Liver (tissue), 9 donors: ENCODE results near the gene TCF7L2. TPM values are rescaled to one million over a fixed set of nuclear protein-coding genes. Genes with fewer than 3 reads are reported as not detected.

Experiments used
- DNase-seq: peaks from one replicate; pipeline ENCODE4 v3.0.0-alpha.2; 2017; ENCODE audit warnings: low spot score
- H3K27ac ChIP-seq, 2 donors: one replicate each; pipeline ENCODE4 v1.7.0; 2013; ENCODE audit warnings: inconsistent platforms in 2 of 2, low read length in 2 of 2, control low read depth in 1 of 2, low read depth in 1 of 2, mild to moderate bottlenecking in 1 of 2
- H3K27me3 ChIP-seq, 4 donors: one replicate each; pipeline versions ENCODE4 v1.6.1 to v1.7.0; 2013; ENCODE audit warnings: low read length in 3 of 4, inconsistent platforms in 1 of 4, mild to moderate bottlenecking in 1 of 4, moderate library complexity in 1 of 4; ENCODE audit not compliant: control insufficient read depth in 4 of 4, insufficient read depth in 4 of 4
- H3K36me3 ChIP-seq, 4 donors: one replicate each; pipeline versions ENCODE4 v1.6.1 to v1.7.0; 2013; ENCODE audit warnings: low read length in 3 of 4, mild to moderate bottlenecking in 3 of 4, low read depth in 1 of 4, moderate library complexity in 1 of 4; ENCODE audit not compliant: control insufficient read depth in 4 of 4, insufficient read depth in 3 of 4
- H3K4me1 ChIP-seq, 4 donors: one replicate each; pipeline versions ENCODE4 v1.6.1 to v1.7.0; 2013; ENCODE audit warnings: low read length in 3 of 4, mild to moderate bottlenecking in 3 of 4, moderate library complexity in 1 of 4; ENCODE audit not compliant: control insufficient read depth in 4 of 4, insufficient read depth in 4 of 4
- H3K4me3 ChIP-seq, 3 donors: one replicate each; pipeline versions ENCODE4 v1.6.1 to v1.7.0; 2013; ENCODE audit warnings: low read length in 3 of 3, control low read depth in 1 of 3, low read depth in 1 of 3, mild to moderate bottlenecking in 1 of 3
- H3K9ac ChIP-seq, 2 donors: one replicate each; pipeline ENCODE4 v1.7.0; 2013; ENCODE audit warnings: low read length in 2 of 2, mild to moderate bottlenecking in 2 of 2, moderate library complexity in 2 of 2, control low read depth in 1 of 2, low read depth in 1 of 2
- H3K9me3 ChIP-seq, 4 donors: one replicate each; pipeline versions ENCODE4 v1.6.1 to v1.7.0; 2013; ENCODE audit warnings: low read length in 3 of 4; ENCODE audit not compliant: control insufficient read depth in 4 of 4
- EGR1 ChIP-seq, 2 donors: IDR thresholded peaks; 2 replicates each; pipeline ENCODE4 v1.6.1; 2016 to 2018; ENCODE audit warnings: antibody characterized with exemption in 2 of 2, low read depth in 2 of 2
- FOXA1 ChIP-seq: IDR thresholded peaks from 2 replicates; pipeline ENCODE4 v1.6.1; 2016; ENCODE audit warnings: antibody characterized with exemption
- GABPA ChIP-seq, 2 donors: IDR thresholded peaks in 1 of 2; conservative IDR thresholded peaks in 1 of 2; 2 replicates each; pipeline ENCODE4 v1.6.1; 2016; ENCODE audit warnings: antibody characterized with exemption in 2 of 2, mild to moderate bottlenecking in 1 of 2, moderate library complexity in 1 of 2
- HNF4A ChIP-seq, 2 donors: conservative IDR thresholded peaks; 2 replicates each; pipeline ENCODE4 v1.6.1; 2016; ENCODE audit warnings: antibody characterized with exemption in 2 of 2, mild to moderate bottlenecking in 2 of 2
- HNF4G ChIP-seq: IDR thresholded peaks from 2 replicates; pipeline ENCODE4 v1.6.1; 2016; ENCODE audit warnings: antibody characterized with exemption
- JUND ChIP-seq, 2 donors: IDR thresholded peaks; 2 replicates each; pipeline ENCODE4 v1.6.1; 2016; ENCODE audit warnings: antibody characterized with exemption in 2 of 2
- MAX ChIP-seq: IDR thresholded peaks from 2 replicates; pipeline ENCODE4 v1.6.1; 2016; ENCODE audit warnings: antibody characterized with exemption
- NR2F2 ChIP-seq: IDR thresholded peaks from 2 replicates; pipeline ENCODE4 v1.6.1; 2016; ENCODE audit warnings: antibody characterized with exemption
- RXRA ChIP-seq, 2 donors: IDR thresholded peaks; 2 replicates each; pipeline ENCODE4 v1.6.1; 2017 to 2018; ENCODE audit warnings: antibody characterized with exemption in 2 of 2, mild to moderate bottlenecking in 1 of 2
- SP1 ChIP-seq: IDR thresholded peaks from 2 replicates; pipeline ENCODE4 v1.6.1; 2018; ENCODE audit warnings: antibody characterized with exemption, mild to moderate bottlenecking
- TAF1 ChIP-seq: conservative IDR thresholded peaks from 2 replicates; pipeline ENCODE4 v1.6.1; 2016; ENCODE audit warnings: antibody characterized with exemption, mild to moderate bottlenecking
- YY1 ChIP-seq: IDR thresholded peaks from 2 replicates; pipeline ENCODE4 v1.6.1; 2016; ENCODE audit warnings: antibody characterized with exemption, mild to moderate bottlenecking
- ZBTB33 ChIP-seq: IDR thresholded peaks from 2 replicates; pipeline ENCODE4 v1.6.1; 2016; ENCODE audit warnings: antibody characterized with exemption
- WGBS: extraction: QIAGEN DNeasy Blood & Tissue Kit; methylation state at CpG from one replicate; pipeline ENCODE4 v1.1.7; 2013; 5-methylcytosine and 5-hydroxymethylcytosine counted together
- polyA plus RNA-seq, 2 donors: library from polyadenylated mRNA; stranded (reverse) in 1 of 2; unstranded in 1 of 2; fragments of 200-250 nt in 1 of 2; fragments of >200 nt in 1 of 2; fragmentation: Nextera tagmentation in 1 of 2; extraction: Ambion mirVana in 1 of 2; gene quantifications; one replicate each; pipeline versions ENCODE4 v1.2.1 to v1.2.3, GENCODE V29; 2013 to 2015
- total RNA-seq, 2 donors: library from RNA; depleted of rRNA; stranded (reverse); fragments of >200 nt; gene quantifications; one replicate each; pipeline ENCODE4 v1.2.3, GENCODE V29; 2014
- TF ChIP-seq, protein P1 (sequence below): IDR thresholded peaks from 2 replicates; pipeline ENCODE4 v1.6.1; 2016; ENCODE audit warnings: antibody characterized with exemption
- TF ChIP-seq, protein P2 (sequence below): IDR thresholded peaks from 2 replicates; pipeline ENCODE4 v1.6.1; 2016; ENCODE audit warnings: antibody characterized with exemption, mild to moderate bottlenecking
- TF ChIP-seq, protein P3 (sequence below): fragments of 150-350 bp; IDR thresholded peaks from 2 replicates; pipeline ENCODE4 v1.5.1; 2017; ENCODE audit warnings: improper control_type of control experiment, low read depth, low read length; ENCODE audit not compliant: missing input control
- donor health status: healthy.
- donor health status: healthy.
- donor health status: healthy.
- donor health status: healthy.
- donor health status: healthy.

TCF7L2 gene
- total and polyA plus RNA-seq, 4 donors, result 4.9 to 18.0 (median 8.3) TPM

GRCh38 chr10:113135025-113135424 is 185.0 kb downstream of the TCF7L2 start:
- peaks cover 5 to 25% (median 20%) of the 10 kb centered on the region in 4 donors for H3K4me1 ChIP-seq
- no peak overlapping the region for H3K4me3 ChIP-seq
- H3K36me3 ChIP-seq, result no peaks in the 10 kb centered on the region
- H3K9me3 ChIP-seq, result no peaks in the 10 kb centered on the region
- no peak overlapping the region for H3K27ac ChIP-seq
- no peak for DNase-seq
- no peaks in the 10 kb centered on the region for H3K27me3 ChIP-seq
- TF ChIP-seq YY1, result no peak
- TF ChIP-seq TAF1, result no peak
- no peak for TF ChIP-seq JUND (IDR thresholded peaks at IDR 0.05)
- WGBS, result 85% methylated on average over 9 of the region's 9 CpGs
- H3K9ac ChIP-seq, result no peak overlapping the region

GRCh38 chr10:113137941-113138685 is 188.1 kb downstream of the TCF7L2 start:
- no peaks in the 10 kb centered on the region for H3K27me3 ChIP-seq
- H3K27ac ChIP-seq, result no peak overlapping the region
- 95% methylated on average over 3 of the region's 3 CpGs for WGBS
- H3K4me3 ChIP-seq, result no peak overlapping the region
- DNase-seq, result no peak
- H3K9ac ChIP-seq, result no peak overlapping the region
- TF ChIP-seq YY1, result no peak
- no peak for TF ChIP-seq TAF1
- no peak for TF ChIP-seq SP1
- TF ChIP-seq, protein P1, sequence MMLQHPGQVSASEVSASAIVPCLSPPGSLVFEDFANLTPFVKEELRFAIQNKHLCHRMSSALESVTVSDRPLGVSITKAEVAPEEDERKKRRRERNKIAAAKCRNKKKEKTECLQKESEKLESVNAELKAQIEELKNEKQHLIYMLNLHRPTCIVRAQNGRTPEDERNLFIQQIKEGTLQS, result no peak
- no peak for TF ChIP-seq MAX
- TF ChIP-seq NR2F2, result no peak
- TF ChIP-seq, protein P2, sequence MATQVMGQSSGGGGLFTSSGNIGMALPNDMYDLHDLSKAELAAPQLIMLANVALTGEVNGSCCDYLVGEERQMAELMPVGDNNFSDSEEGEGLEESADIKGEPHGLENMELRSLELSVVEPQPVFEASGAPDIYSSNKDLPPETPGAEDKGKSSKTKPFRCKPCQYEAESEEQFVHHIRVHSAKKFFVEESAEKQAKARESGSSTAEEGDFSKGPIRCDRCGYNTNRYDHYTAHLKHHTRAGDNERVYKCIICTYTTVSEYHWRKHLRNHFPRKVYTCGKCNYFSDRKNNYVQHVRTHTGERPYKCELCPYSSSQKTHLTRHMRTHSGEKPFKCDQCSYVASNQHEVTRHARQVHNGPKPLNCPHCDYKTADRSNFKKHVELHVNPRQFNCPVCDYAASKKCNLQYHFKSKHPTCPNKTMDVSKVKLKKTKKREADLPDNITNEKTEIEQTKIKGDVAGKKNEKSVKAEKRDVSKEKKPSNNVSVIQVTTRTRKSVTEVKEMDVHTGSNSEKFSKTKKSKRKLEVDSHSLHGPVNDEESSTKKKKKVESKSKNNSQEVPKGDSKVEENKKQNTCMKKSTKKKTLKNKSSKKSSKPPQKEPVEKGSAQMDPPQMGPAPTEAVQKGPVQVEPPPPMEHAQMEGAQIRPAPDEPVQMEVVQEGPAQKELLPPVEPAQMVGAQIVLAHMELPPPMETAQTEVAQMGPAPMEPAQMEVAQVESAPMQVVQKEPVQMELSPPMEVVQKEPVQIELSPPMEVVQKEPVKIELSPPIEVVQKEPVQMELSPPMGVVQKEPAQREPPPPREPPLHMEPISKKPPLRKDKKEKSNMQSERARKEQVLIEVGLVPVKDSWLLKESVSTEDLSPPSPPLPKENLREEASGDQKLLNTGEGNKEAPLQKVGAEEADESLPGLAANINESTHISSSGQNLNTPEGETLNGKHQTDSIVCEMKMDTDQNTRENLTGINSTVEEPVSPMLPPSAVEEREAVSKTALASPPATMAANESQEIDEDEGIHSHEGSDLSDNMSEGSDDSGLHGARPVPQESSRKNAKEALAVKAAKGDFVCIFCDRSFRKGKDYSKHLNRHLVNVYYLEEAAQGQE, result no peak
- no peak for TF ChIP-seq HNF4A (conservative IDR thresholded peaks at IDR 0.05)
- TF ChIP-seq JUND (IDR thresholded peaks at IDR 0.05), result no peak
- no peak for TF ChIP-seq GABPA (IDR thresholded peaks at IDR 0.05 in 1 of 2, conservative IDR thresholded peaks at IDR 0.05 in 1 of 2)
- TF ChIP-seq EGR1 (IDR thresholded peaks at IDR 0.05; ENCODE audit: low read depth in 2 of 2), result no peak
- TF ChIP-seq ZBTB33, result no peak
- no peak for TF ChIP-seq FOXA1
- TF ChIP-seq HNF4G, result no peak
- TF ChIP-seq, protein P3, sequence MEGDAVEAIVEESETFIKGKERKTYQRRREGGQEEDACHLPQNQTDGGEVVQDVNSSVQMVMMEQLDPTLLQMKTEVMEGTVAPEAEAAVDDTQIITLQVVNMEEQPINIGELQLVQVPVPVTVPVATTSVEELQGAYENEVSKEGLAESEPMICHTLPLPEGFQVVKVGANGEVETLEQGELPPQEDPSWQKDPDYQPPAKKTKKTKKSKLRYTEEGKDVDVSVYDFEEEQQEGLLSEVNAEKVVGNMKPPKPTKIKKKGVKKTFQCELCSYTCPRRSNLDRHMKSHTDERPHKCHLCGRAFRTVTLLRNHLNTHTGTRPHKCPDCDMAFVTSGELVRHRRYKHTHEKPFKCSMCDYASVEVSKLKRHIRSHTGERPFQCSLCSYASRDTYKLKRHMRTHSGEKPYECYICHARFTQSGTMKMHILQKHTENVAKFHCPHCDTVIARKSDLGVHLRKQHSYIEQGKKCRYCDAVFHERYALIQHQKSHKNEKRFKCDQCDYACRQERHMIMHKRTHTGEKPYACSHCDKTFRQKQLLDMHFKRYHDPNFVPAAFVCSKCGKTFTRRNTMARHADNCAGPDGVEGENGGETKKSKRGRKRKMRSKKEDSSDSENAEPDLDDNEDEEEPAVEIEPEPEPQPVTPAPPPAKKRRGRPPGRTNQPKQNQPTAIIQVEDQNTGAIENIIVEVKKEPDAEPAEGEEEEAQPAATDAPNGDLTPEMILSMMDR, result no peak
- no peak for TF ChIP-seq RXRA (IDR thresholded peaks at IDR 0.05)
- H3K36me3 ChIP-seq, result peaks cover 0 to 16% (median 10%) of the 10 kb centered on the region in 4 donors
- H3K4me1 ChIP-seq, result peaks cover 0 to under 1% (median under 1%) of the 10 kb centered on the region in 4 donors
- no peaks in the 10 kb centered on the region for H3K9me3 ChIP-seq
